Astrocyte (in vitro differentiated cells and primary cell): Measurements from ENCODE around the gene SOX5.

Experiments used
- EZH2 ChIP-seq: IDR thresholded peaks from 2 replicates; pipeline ENCODE4 v1.6.1; 2012; ENCODE audit warnings: mild to moderate bottlenecking, low read length, inconsistent platforms; ENCODE audit not compliant: insufficient read depth
- TF ChIP-seq, protein P1 (sequence below): IDR thresholded peaks from 2 replicates; pipeline ENCODE4 v1.5.1; 2011; ENCODE audit warnings: low read depth, mild to moderate bottlenecking, inconsistent platforms, low read length, moderate library complexity; ENCODE audit not compliant: insufficient read depth

DNA sequence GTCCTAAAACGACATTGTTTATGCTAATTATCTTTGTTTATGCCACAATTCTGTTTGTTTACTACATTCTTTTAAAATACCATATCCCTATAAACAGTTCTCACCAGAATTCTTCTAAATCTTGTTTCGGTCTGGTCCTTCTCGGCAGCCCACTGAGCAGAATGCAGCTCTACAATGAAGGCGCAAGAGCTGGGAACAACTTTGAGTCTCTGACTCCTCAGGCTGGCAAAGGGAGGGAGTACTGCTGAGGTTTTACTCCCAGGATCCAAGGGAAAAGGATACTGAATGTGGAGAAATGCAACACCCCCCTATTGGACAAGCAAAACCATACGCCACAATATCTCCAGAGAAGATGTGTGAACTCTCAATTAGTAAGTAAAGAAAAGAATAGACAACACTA, 5.4 kb downstream of the SOX5 start:
- TF ChIP-seq, protein P1, sequence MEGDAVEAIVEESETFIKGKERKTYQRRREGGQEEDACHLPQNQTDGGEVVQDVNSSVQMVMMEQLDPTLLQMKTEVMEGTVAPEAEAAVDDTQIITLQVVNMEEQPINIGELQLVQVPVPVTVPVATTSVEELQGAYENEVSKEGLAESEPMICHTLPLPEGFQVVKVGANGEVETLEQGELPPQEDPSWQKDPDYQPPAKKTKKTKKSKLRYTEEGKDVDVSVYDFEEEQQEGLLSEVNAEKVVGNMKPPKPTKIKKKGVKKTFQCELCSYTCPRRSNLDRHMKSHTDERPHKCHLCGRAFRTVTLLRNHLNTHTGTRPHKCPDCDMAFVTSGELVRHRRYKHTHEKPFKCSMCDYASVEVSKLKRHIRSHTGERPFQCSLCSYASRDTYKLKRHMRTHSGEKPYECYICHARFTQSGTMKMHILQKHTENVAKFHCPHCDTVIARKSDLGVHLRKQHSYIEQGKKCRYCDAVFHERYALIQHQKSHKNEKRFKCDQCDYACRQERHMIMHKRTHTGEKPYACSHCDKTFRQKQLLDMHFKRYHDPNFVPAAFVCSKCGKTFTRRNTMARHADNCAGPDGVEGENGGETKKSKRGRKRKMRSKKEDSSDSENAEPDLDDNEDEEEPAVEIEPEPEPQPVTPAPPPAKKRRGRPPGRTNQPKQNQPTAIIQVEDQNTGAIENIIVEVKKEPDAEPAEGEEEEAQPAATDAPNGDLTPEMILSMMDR: no peak
- no peak for TF ChIP-seq EZH2
